Endodermal cell (in vitro differentiated cells): ENCODE data around the gene HNRNPUL1. TPM values are rescaled to one million over a fixed set of nuclear protein-coding genes. Genes with fewer than 3 reads are reported as not detected.

Source experiments
- DNase-seq: peaks from one replicate; pipeline ENCODE4 v3.0.0-alpha.2; 2017
- H3K27ac ChIP-seq: 2 replicates; pipeline ENCODE4 v1.5.1; 2013; ENCODE audit warnings: mild to moderate bottlenecking, low read depth, low read length, moderate library complexity
- H3K27me3 ChIP-seq: 2 replicates; pipeline ENCODE4 v1.6.1; 2013; ENCODE audit warnings: mild to moderate bottlenecking, low read length, moderate library complexity; ENCODE audit not compliant: insufficient read depth, control insufficient read depth, poor library complexity, severe bottlenecking
- H3K36me3 ChIP-seq: 2 replicates; pipeline ENCODE4 v1.7.0; 2013; ENCODE audit warnings: mild to moderate bottlenecking, low read length, moderate library complexity; ENCODE audit not compliant: control insufficient read depth, insufficient read depth
- H3K4me1 ChIP-seq: one replicate; pipeline ENCODE4 v1.7.0; 2013; ENCODE audit warnings: low read length; ENCODE audit not compliant: control insufficient read depth, insufficient read depth
- H3K4me3 ChIP-seq: 2 replicates; pipeline ENCODE4 v1.5.1; 2013; ENCODE audit warnings: mild to moderate bottlenecking, low read length, moderate library complexity
- H3K9ac ChIP-seq: 2 replicates; pipeline ENCODE4 v1.6.1; 2013; ENCODE audit warnings: mild to moderate bottlenecking, low read length, moderate library complexity; ENCODE audit not compliant: poor library complexity, severe bottlenecking; ENCODE audit errors: extremely low read depth
- H3K9me3 ChIP-seq: 2 replicates; pipeline ENCODE4 v1.6.1; 2013; ENCODE audit warnings: mild to moderate bottlenecking, low read length, moderate library complexity; ENCODE audit not compliant: control insufficient read depth
- H3K27ac Mint-ChIP-seq: 2 replicates; pipeline ENCODE4 v1.8.0; 2020; ENCODE audit warnings: mixed read lengths
- H3K27me3 Mint-ChIP-seq: 2 replicates; pipeline ENCODE4 v1.8.0; 2021; ENCODE audit warnings: mild to moderate bottlenecking, mixed read lengths; ENCODE audit not compliant: insufficient read depth
- H3K36me3 Mint-ChIP-seq: 2 replicates; pipeline ENCODE4 v1.8.0; 2020; ENCODE audit warnings: low read depth, mixed read lengths
- H3K4me1 Mint-ChIP-seq: 2 replicates; pipeline ENCODE4 v1.8.0; 2020; ENCODE audit warnings: mixed read lengths
- H3K4me3 Mint-ChIP-seq: 2 replicates; pipeline ENCODE4 v1.8.0; 2020; ENCODE audit warnings: mild to moderate bottlenecking, moderate library complexity, mixed read lengths
- H3K9me3 Mint-ChIP-seq: 2 replicates; pipeline ENCODE4 v1.8.0; 2020; ENCODE audit warnings: mild to moderate bottlenecking, mixed read lengths
- WGBS, 2 experiments: methylation state at CpG; one replicate each; pipeline versions ENCODE4 v1.1.5 to v1.1.7; 2013; ENCODE audit warnings: missing lambda C conversion rate in 2 of 2, mixed read lengths in 1 of 2; ENCODE audit not compliant: insufficient coverage in 1 of 2, insufficient read length in 1 of 2; 5-methylcytosine and 5-hydroxymethylcytosine counted together
- total RNA-seq, 2 donors: library from RNA; stranded (reverse); fragmentation: NEBNext Ultra II Directional in 1 of 2; extraction: Animal tissue kit (Norgen Biotek cat#: 25700) in 1 of 2; gene quantifications; 2 replicates in 1 of 2; 3 replicates in 1 of 2; pipeline ENCODE4 v1.2.1, GENCODE V29; 2021
- TF ChIP-seq, protein P1 (sequence below): fragments of 200-600 bp; sonication (generic); conservative IDR thresholded peaks from 2 replicates; pipeline ENCODE4 v1.5.0; 2021; ENCODE audit warnings: antibody characterized with exemption, mild to moderate bottlenecking

Gene HNRNPUL1
- total RNA-seq, 2 donors from 2014 or later, result 211 to 225 TPM

- Mint-ChIP-seq H3K36me3 (peaks cover 9% of the 10 kb centered on the region), H3K4me3 (peak within 1 kb of the TSS; percentile 79), H3K9me3 (no peaks in the 10 kb centered on the region), H3K4me1 (peaks cover 14% of the 10 kb centered on the region), H3K27me3 (peaks cover 13% of the 10 kb centered on the region), H3K27ac (peak within 1 kb of the TSS; percentile 83)
- no peaks in the 10 kb centered on the region for H3K27me3 ChIP-seq
- TF ChIP-seq, protein P1, sequence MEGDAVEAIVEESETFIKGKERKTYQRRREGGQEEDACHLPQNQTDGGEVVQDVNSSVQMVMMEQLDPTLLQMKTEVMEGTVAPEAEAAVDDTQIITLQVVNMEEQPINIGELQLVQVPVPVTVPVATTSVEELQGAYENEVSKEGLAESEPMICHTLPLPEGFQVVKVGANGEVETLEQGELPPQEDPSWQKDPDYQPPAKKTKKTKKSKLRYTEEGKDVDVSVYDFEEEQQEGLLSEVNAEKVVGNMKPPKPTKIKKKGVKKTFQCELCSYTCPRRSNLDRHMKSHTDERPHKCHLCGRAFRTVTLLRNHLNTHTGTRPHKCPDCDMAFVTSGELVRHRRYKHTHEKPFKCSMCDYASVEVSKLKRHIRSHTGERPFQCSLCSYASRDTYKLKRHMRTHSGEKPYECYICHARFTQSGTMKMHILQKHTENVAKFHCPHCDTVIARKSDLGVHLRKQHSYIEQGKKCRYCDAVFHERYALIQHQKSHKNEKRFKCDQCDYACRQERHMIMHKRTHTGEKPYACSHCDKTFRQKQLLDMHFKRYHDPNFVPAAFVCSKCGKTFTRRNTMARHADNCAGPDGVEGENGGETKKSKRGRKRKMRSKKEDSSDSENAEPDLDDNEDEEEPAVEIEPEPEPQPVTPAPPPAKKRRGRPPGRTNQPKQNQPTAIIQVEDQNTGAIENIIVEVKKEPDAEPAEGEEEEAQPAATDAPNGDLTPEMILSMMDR, result peak; percentile 97
- no peak within 1 kb of the TSS for H3K27ac ChIP-seq
- peaks cover 10% of the 10 kb centered on the region for H3K36me3 ChIP-seq
- 2 to 10% methylated on average over 10 to 78 of the region's 78 CpGs for WGBS, 2 experiments
- H3K9ac ChIP-seq, result peak within 1 kb of the TSS; percentile 55
- no peaks in the 10 kb centered on the region for H3K4me1 ChIP-seq
- H3K4me3 ChIP-seq, result peak within 1 kb of the TSS; percentile 92
- no peaks in the 10 kb centered on the region for H3K9me3 ChIP-seq
- peak; percentile 93 for DNase-seq
Measured at GRCh38 chr19:41353466-41354342, 89.5 kb downstream of the HNRNPUL1 start, which contains the start of gene TGFB1. TSS of gene TGFB1 (minus strand) at chr19:41353922. CDS start at chr19:41353044, 878 bp downstream.

DNA sequence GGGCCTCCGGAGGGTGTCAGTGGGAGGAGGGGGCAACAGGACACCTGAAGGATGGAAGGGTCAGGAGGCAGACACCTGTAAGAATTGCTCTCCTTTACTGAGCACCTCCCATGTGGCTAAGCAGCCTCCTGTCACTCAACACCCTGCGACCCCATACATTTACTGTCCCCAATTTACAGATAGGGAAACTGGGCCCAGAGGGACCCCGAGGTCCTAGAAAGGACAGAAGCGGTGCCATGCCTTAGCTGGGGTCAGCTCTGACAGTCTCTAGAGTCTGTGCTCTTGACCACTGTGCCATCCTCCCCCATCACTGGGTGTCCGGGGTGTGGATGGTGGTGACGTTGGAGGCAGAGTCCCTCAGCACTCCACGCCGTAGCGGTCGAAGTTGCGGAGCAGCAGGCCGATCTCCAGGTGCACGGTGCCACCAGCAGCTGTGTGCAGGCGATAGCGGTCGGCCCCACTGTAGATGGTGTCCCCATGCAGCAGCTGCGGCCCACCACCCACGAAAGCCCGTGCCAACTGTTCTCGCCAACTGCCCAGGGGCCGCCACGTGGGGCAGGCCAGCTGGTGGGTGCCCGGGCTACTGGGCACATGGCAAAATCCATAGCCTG is 90.3 kb downstream of the HNRNPUL1 start:
- Mint-ChIP-seq H3K36me3 (peaks cover 4% of the 10 kb centered on the region), H3K4me1 (peaks cover 14% of the 10 kb centered on the region), H3K27me3 (peaks cover 13% of the 10 kb centered on the region), H3K27ac (no peak overlapping the region), H3K4me3 (peak overlapping the region; percentile 79), H3K9me3 (no peaks in the 10 kb centered on the region)
- TF ChIP-seq, protein P1, result no peak
- no peak overlapping the region for H3K9ac ChIP-seq
- H3K36me3 ChIP-seq, result peaks cover 5% of the 10 kb centered on the region
- 90 to 95% methylated on average over 18 to 23 of the region's 23 CpGs for WGBS, 2 experiments
- H3K9me3 ChIP-seq, result no peaks in the 10 kb centered on the region
- H3K4me1 ChIP-seq, result no peaks in the 10 kb centered on the region
- H3K27me3 ChIP-seq, result no peaks in the 10 kb centered on the region
- no peak overlapping the region for H3K27ac ChIP-seq
- DNase-seq, result no peak
- peak overlapping the region; percentile 92 for H3K4me3 ChIP-seq

DNA sequence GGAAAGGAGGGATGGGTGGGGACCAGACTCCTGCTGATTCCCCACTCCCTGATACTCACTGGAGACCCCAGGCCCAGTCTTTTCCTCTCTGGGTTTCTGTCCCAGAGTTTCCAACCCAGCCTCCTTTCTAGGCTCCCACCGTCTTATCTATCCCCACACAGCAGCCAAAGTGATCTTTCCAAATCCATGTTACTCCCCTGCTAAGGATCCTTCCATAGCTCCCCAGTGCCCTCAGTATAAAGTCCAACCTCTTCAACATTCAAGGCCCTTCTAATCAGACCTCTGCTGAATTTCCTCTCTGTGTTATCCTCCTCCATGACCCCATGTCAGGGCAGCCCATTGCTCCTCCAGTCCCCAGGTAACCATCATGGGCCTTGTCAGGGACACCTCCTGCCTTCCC is 90.9 kb downstream of the HNRNPUL1 start:
- TF ChIP-seq, protein P1, result no peak
- H3K36me3 Mint-ChIP-seq, result no peaks in the 10 kb centered on the region
- Histone ChIP-seq H3K9me3 (no peaks in the 10 kb centered on the region), H3K4me1 (no peaks in the 10 kb centered on the region), H3K27me3 (no peaks in the 10 kb centered on the region), H3K4me3 (no peak overlapping the region), H3K36me3 (peaks cover under 1% of the 10 kb centered on the region), H3K27ac (no peak overlapping the region), H3K9ac (no peak overlapping the region)
- H3K4me3 Mint-ChIP-seq, result no peak overlapping the region
- peaks cover 14% of the 10 kb centered on the region for H3K4me1 Mint-ChIP-seq
- H3K9me3 Mint-ChIP-seq, result no peaks in the 10 kb centered on the region
- no peak overlapping the region for H3K27ac Mint-ChIP-seq
- no peak for DNase-seq
- 88 to 100% methylated on average over 1 of the region's 1 CpG for WGBS, 2 experiments
- peaks cover 13% of the 10 kb centered on the region for H3K27me3 Mint-ChIP-seq
